UCSD-AML1 (cell line): ENCODE results near the gene RPL13A.
A peak's percentile ranks its signal among the peaks of the same experiment; 100 is the strongest.

Experiments
- DNase-seq: peaks from one replicate; lab custom pipeline; 2025; ENCODE audit not compliant: unreplicated experiment; lab: John Stamatoyannopoulos, UW

RPL13A gene

GRCh38 chr19:49479975-49480628, 7.3 kb upstream of the RPL13A start:
- no peak for DNase-seq

- no peak for DNase-seq
Measured at GRCh38 chr19:49481020-49481683, 6.3 kb upstream of the RPL13A start.

GRCh38 chr19:49486232-49486631, 1.2 kb upstream of the RPL13A start:
- no peak for DNase-seq

- DNase-seq, result no peak
Measured at GRCh38 chr19:49486710-49487276, 615 bp upstream of the RPL13A start.

- DNase-seq, result no peak
Measured at GRCh38 chr19:49488046-49488862, 846 bp downstream of the RPL13A start.

GRCh38 chr19:49488863-49489537, 1.6 kb downstream of the RPL13A start:
- DNase-seq, result no peak

- DNase-seq, result no peak
Measured at GRCh38 chr19:49489601-49490167, 2.3 kb downstream of the RPL13A start.

GRCh38 chr19:49490287-49491029, 3.0 kb downstream of the RPL13A start:
- DNase-seq, result no peak

- DNase-seq, result no peak
Measured at GRCh38 chr19:49491030-49491803, 3.8 kb downstream of the RPL13A start.

- DNase-seq, result no peak
Measured at GRCh38 chr19:49491804-49492572, 4.6 kb downstream of the RPL13A start.

- no peak for DNase-seq
Measured at GRCh38 chr19:49492573-49493405, 5.4 kb downstream of the RPL13A start.

- no peak for DNase-seq
Measured at GRCh38 chr19:49496574-49497008, 9.2 kb downstream of the RPL13A start.

GRCh38 chr19:49497047-49497788, 9.8 kb downstream of the RPL13A start:
- DNase-seq, result peak; percentile 78

- no peak for DNase-seq
Measured at GRCh38 chr19:49497789-49498103, 10.3 kb downstream of the RPL13A start.

- no peak for DNase-seq
Measured at GRCh38 chr19:49498475-49498874, 11.1 kb downstream of the RPL13A start.

- DNase-seq, result no peak
Measured at GRCh38 chr19:49499030-49499670, 11.7 kb downstream of the RPL13A start.
